GM04504 (cell line): ENCODE results near the gene CNOT3.
"Not testable (repeated sequence)": the region's sequence is repeated elsewhere in the genome, so short reads cannot be mapped to it uniquely, and the experiment has no call there.

Experiments used
- DNase-seq: peaks from one replicate; pipeline ENCODE4 v3.0.0-alpha.2; 2012; ENCODE audit warnings: low read depth

Gene CNOT3

GRCh38 chr19:54191811-54192453, 54.4 kb downstream of the CNOT3 start:
- no peak for DNase-seq

GRCh38 chr19:54193011-54193410, 55.4 kb downstream of the CNOT3 start:
- no peak for DNase-seq

GRCh38 chr19:54194463-54194862, 56.9 kb downstream of the CNOT3 start:
- not testable (repeated sequence) for DNase-seq

DNA sequence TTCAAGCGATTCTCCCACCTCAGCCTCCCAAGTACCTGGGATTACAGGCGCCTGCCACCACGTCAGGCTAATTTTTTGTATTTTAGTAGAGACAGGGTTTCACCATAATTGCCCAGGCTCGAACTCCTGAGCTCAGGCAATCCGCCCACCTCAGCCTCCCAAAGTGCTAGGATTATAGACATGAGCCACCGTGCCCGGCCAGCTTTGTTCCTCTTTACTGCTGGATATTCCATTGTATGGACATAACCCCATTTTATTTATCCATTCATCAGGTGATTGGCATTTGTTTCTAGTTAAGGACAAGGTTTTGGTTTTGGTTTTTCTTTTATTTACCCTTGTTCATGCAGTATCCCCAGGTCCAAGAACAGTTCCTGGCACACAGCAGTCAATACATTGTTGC, 59.0 kb downstream of the CNOT3 start:
- DNase-seq = no peak

GRCh38 chr19:54197121-54197520, 59.6 kb downstream of the CNOT3 start:
- no peak for DNase-seq

DNA sequence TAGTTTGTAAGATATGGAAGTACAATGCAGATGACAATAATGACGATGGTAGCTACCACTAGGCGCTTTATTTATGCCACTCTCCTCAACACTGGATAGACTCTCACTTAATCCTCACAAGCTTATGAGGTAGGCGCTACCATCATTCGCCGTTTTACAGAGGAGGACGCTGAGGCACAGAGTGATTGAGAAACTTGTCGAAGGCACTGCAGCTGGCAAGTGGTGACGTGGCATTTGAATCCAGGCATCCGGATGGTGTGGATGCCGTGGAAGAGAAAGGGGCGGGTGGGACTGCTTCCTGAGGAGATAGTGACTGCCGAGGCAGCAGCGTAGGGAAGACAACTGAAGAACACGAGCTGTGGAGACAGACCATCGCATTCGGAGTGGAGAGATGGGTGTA, 61.8 kb downstream of the CNOT3 start:
- no peak for DNase-seq

GRCh38 chr19:54201172-54201701, 63.7 kb downstream of the CNOT3 start:
- DNase-seq = no peak

DNA sequence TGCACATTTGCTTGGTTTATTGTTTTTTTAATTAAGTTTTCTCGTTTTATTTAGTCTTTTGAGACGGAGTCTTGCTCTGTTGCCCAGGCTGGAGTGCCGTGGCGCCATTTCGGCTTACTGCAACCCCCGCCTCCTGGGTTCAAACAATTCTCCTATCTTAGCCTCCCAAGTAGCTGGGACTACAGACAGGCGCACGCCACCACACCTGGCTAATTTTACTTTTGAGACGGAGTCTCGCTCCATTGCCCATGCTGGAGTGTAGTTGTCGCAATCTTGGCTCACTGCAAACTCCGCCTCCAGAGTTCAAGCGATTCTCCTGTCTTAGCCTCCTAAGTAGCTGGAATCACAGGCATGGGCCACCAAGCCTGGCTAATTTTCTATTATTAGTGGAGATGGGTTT, 64.4 kb downstream of the CNOT3 start:
- no peak for DNase-seq

GRCh38 chr19:54203151-54203611, 65.6 kb downstream of the CNOT3 start:
- DNase-seq = no peak

GRCh38 chr19:54204767-54205468, 67.4 kb downstream of the CNOT3 start:
- DNase-seq = no peak
